GM12878 (cell line): ENCODE measurements around the gene CALML5. TPM values are rescaled to one million over a fixed set of nuclear protein-coding genes. Genes with fewer than 3 reads are reported as not detected.

Experiments
- ATAC-seq: fragments of 200-7000 bp; cut with Tn5 transposase; 3 replicates; pipeline ENCODE4 v1.9.1; 2020; ENCODE audit warnings: mild to moderate bottlenecking, moderate library complexity
- BruUV-seq: library from RNA; stranded (reverse); fragments of 400-500 nt; replicated peaks from 2 replicates; lab custom pipeline; 2021; lab: Mats Ljungman, UMichigan
- CTCF ChIA-PET: fragments of 300-600 bp; sonication (Branson Sonifier 250); formaldehyde crosslinking; extraction: SDS; loops from one replicate; lab custom pipeline; 2021; ENCODE audit warnings: inconsistent platforms; lab: Yijun Ruan, JAX
- POLR2A ChIA-PET: fragments of 350-600 bp; formaldehyde crosslinking; extraction: SDS; loops from one replicate; lab custom pipeline; 2021; ENCODE audit warnings: inconsistent platforms; lab: Charles Lee
- RAD21 ChIA-PET: fragments of 300-600 bp; sonication (Branson Sonifier 250); formaldehyde crosslinking; loops from one replicate; lab custom pipeline; 2023; ENCODE audit warnings: antibody characterized with exemption; ENCODE audit not compliant: unreplicated experiment; lab: Charles Lee
- SMC1A ChIA-PET: fragments of 300-600 bp; sonication (Branson Sonifier 250); formaldehyde crosslinking; loops from one replicate; lab custom pipeline; 2023; ENCODE audit not compliant: unreplicated experiment, uncharacterized antibody; lab: Charles Lee
- DNase-seq: peaks from one replicate; pipeline ENCODE4 v3.0.0-alpha.2; 2011; ENCODE audit warnings: low read depth, low spot score
- FAIRE-seq: peaks from 3 replicates; lab custom pipeline; 2011; peaks lifted over from hg19 to GRCh38; lab: Jason Lieb, UNC
- H2AFZ ChIP-seq: 2 replicates; pipeline ENCODE4 v1.6.0; 2011; ENCODE audit warnings: low read depth, low read length, control low read depth; ENCODE audit not compliant: control insufficient read depth
- H3K27ac ChIP-seq: 2 replicates; pipeline ENCODE4 v1.5.1; 2011; ENCODE audit warnings: control low read depth; ENCODE audit not compliant: control insufficient read depth, insufficient read depth
- H3K27me3 ChIP-seq, 2 experiments: replicated peaks in 1 of 2; 2 replicates each; pipeline versions ENCODE4 v1.6.0 to v1.6.1; 2011; ENCODE audit warnings: low read length in 1 of 2; ENCODE audit not compliant: control insufficient read depth in 2 of 2, insufficient read depth in 2 of 2
- H3K36me3 ChIP-seq, 2 experiments: 2 replicates each; pipeline ENCODE4 v1.5.1; 2011; ENCODE audit warnings: low read length in 1 of 2; ENCODE audit not compliant: control insufficient read depth in 2 of 2, insufficient read depth in 2 of 2
- H3K4me1 ChIP-seq: 2 replicates; pipeline ENCODE4 v1.6.1; 2011; ENCODE audit warnings: mild to moderate bottlenecking, low read length, moderate library complexity, mixed read lengths; ENCODE audit not compliant: control insufficient read depth, insufficient read depth
- H3K4me2 ChIP-seq: 2 replicates; pipeline ENCODE4 v1.6.0; 2011; ENCODE audit warnings: control low read depth; ENCODE audit not compliant: control insufficient read depth, insufficient read depth
- H3K4me3 ChIP-seq: fragments of 200-600 bp; sonication (generic); 2 replicates; pipeline ENCODE4 v1.5.1; 2016
- H3K79me2 ChIP-seq: 2 replicates; pipeline ENCODE4 v1.6.0; 2011; ENCODE audit warnings: low read length; ENCODE audit not compliant: control insufficient read depth, insufficient read depth
- H3K9ac ChIP-seq: 2 replicates; pipeline ENCODE4 v1.8.0; 2011; ENCODE audit warnings: low read length, control low read depth, mixed read lengths; ENCODE audit not compliant: control insufficient read depth, insufficient read depth
- H3K9me3 ChIP-seq: replicated peaks from 3 replicates; pipeline ENCODE4 v1.5.1; 2011; ENCODE audit warnings: mild to moderate bottlenecking, low read length; ENCODE audit not compliant: control insufficient read depth, insufficient read depth
- H4K20me1 ChIP-seq: 2 replicates; pipeline ENCODE4 v1.6.0; 2011; ENCODE audit not compliant: control insufficient read depth, insufficient read depth
- ELK1 ChIP-seq: IDR thresholded peaks from 2 replicates; pipeline ENCODE4 v1.6.1; 2012; ENCODE audit warnings: low read depth, low read length, improper control_type of control experiment
- EZH2 ChIP-seq: IDR thresholded peaks from 2 replicates; pipeline ENCODE4 v1.6.1; 2012; ENCODE audit warnings: low read depth, mild to moderate bottlenecking, control low read depth, inconsistent platforms, low read length, borderline replicate concordance; ENCODE audit not compliant: control insufficient read depth
- MAX ChIP-seq: IDR thresholded peaks from 2 replicates; pipeline ENCODE4 v1.6.1; 2012; ENCODE audit warnings: low read depth, low read length, improper control_type of control experiment
- NR2F1 ChIP-seq: fragments of 450-650 bp; conservative IDR thresholded peaks from 2 replicates; pipeline ENCODE4 v1.6.1; 2017; ENCODE audit warnings: mild to moderate bottlenecking
- NRF1 ChIP-seq: conservative IDR thresholded peaks from 2 replicates; pipeline ENCODE4 v1.6.1; 2011; ENCODE audit warnings: mild to moderate bottlenecking, low read depth, low read length, improper control_type of control experiment
- POU2F2 ChIP-seq: IDR thresholded peaks from 3 replicates; pipeline ENCODE4 v1.6.1; 2011; ENCODE audit warnings: low read depth, mild to moderate bottlenecking, low read length, borderline replicate concordance
- SPI1 ChIP-seq: IDR thresholded peaks from 2 replicates; pipeline ENCODE4 v1.6.1; 2011; ENCODE audit warnings: low read depth, mild to moderate bottlenecking, low read length, moderate library complexity, borderline replicate concordance; ENCODE audit not compliant: insufficient read depth
- ZNF217 ChIP-seq: fragments of 450-650 bp; IDR thresholded peaks from 2 replicates; pipeline ENCODE4 v1.6.1; 2017; ENCODE audit warnings: antibody characterized with exemption, mild to moderate bottlenecking
- ZSCAN29 ChIP-seq: fragments of 450-650 bp; IDR thresholded peaks from 2 replicates; pipeline ENCODE4 v1.6.1; 2017; ENCODE audit warnings: mild to moderate bottlenecking, moderate library complexity
- WGBS: methylation state at CpG from one replicate; pipeline ENCODE4 v1.1.6; 2016; ENCODE audit warnings: low lambda C conversion rate; ENCODE audit not compliant: insufficient replicate concordance, insufficient coverage; ENCODE audit errors: missing lambda C conversion rate; 5-methylcytosine and 5-hydroxymethylcytosine counted together
- in situ Hi-C: fragments of 300-500 bp; cut with MboI; formaldehyde crosslinking; loops from 9 replicates; pipeline ENCODE4 v1.14.3; 2018; ENCODE audit warnings: mixed read lengths
- intact Hi-C: fragments of 100-400 bp; cut with micrococcal nuclease; formaldehyde crosslinking; loops from one replicate; pipeline ENCODE4 v1.14.2; 2022; ENCODE audit not compliant: unreplicated experiment
- polyA plus RNA-seq, 11 experiments: library from polyadenylated mRNA; depleted of rRNA in 4 of 11; unstranded in 6 of 11; stranded (reverse) in 5 of 11; fragments of >200 nt; fragmentation: Nextera tagmentation in 4 of 11; fragmentation: Illumina TruSeq in 1 of 11; extraction: Ambion mirVana in 4 of 11; extraction: Trizol in 1 of 11; gene quantifications; 1 replicate in 1 of 11; 2 replicates in 10 of 11; pipeline versions ENCODE4 v1.2.1 to v1.2.3, GENCODE V29; 2011 to 2016; ENCODE audit warnings: inconsistent platforms in 2 of 11, missing spikeins in 2 of 11, low read depth in 1 of 11
- total RNA-seq, 4 experiments: library from RNA; depleted of rRNA in 3 of 4; stranded (reverse); fragments of >200 nt in 3 of 4; fragmentation: Illumina TruSeq in 1 of 4; extraction: Trizol in 1 of 4; gene quantifications; 2 replicates each; pipeline versions ENCODE4 v1.2.1 to v1.2.3, GENCODE V29; 2013 to 2021

Gene CALML5
- total and polyA plus RNA-seq, 10 of the 15 experiments (the other 5 are each of a cell fraction or from before 2014, with no cell fraction given): not detected

- H2AFZ ChIP-seq: no peak overlapping the region
- no peak for FAIRE-seq
These were observed 33.4 kb downstream of the CALML5 start for GRCh38 chr10:5465976-5466450.

More at GRCh38 chr10:5465976-5466450, 33.4 kb downstream of the CALML5 start:
- CTCF ChIA-PET: no interaction called here
- DNase-seq (no peak), ATAC-seq (no peak)
- Histone ChIP-seq H3K9ac (no peak overlapping the region), H3K27me3 (no peaks in the 10 kb centered on the region), H3K9me3 (peaks cover 3% of the 10 kb centered on the region; the same call in 2 of the 3 replicates), H3K4me3 (no peak overlapping the region), H3K4me1 (no peaks in the 10 kb centered on the region), H3K27ac (no peak overlapping the region), H3K36me3 (no peaks in the 10 kb centered on the region), H3K4me2 (no peak overlapping the region), H4K20me1 (no peaks in the 10 kb centered on the region), H3K79me2 (no peaks in the 10 kb centered on the region)
- WGBS: 58% methylated on average over 10 of the region's 12 CpGs
- in situ Hi-C loops: no loop called here
- TF ChIP-seq POU2F2 (no peak), NRF1 (no peak), ZNF217 (no peak), ELK1 (no peak), SPI1 (no peak), MAX (no peak), ZSCAN29 (no peak), NR2F1 (no peak), EZH2 (no peak)
- intact Hi-C loops: no loop called here
- RAD21 ChIA-PET: no interaction called here
- POLR2A ChIA-PET: no interaction called here
- SMC1A ChIA-PET: interaction anchor here (1.0 kb wide), 1 partner anchor 157 kb away, joined by 3 read pairs; no protein-coding TSS in a partner anchor
- BruUV-seq: no TSS peak
